NCI-H748 treated with DMSO at 0.1 percent for 48 hours (cell line): ENCODE measurements around the gene PRKAR1A.
"Not testable (repeated sequence)": the region's sequence is repeated elsewhere in the genome, so short reads cannot be mapped to it uniquely, and the experiment has no call there.

ENCODE experiments used
- DNase-seq: peaks from one replicate; lab custom pipeline; 2025; lab: John Stamatoyannopoulos, UW

PRKAR1A gene

DNA sequence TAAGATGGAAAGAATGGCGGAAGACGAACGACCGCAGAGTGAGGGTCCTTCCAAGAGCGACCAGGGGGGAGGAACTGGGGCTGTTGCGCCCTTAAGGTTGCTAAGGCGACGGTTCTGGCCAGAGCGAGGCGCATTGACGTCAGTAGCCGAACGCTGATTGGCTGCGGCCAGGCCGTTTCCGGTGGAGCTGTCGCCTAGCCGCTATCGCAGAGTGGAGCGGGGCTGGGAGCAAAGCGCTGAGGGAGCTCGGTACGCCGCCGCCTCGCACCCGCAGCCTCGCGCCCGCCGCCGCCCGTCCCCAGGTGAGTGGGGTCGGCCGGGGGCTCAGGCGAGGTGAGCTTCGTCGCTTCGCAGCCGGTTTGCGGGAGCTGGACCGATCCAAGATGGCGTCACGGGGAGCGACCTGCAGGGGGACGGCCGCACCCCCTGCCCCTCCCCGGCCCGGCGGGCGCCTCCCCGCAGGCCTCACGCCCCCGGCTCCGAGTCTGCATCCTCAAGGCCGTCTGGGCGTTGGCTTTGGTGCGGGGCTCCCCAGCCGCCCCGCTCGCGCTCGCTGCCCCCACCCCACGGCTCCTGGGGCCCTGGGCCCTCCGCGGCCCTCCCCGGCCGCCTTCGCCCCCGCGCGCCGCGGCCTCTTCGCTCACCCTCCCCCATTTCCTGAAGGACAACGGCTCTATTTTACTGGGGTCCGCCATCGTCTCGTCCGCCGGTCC lies at the start of gene PRKAR1A:
PRKAR1A (plus strand) TSS at position 184 of the 713 bp plus-strand sequence. CDS start 2,970 bp downstream, outside the sequence.
- DNase-seq: peak; percentile 90

DNA sequence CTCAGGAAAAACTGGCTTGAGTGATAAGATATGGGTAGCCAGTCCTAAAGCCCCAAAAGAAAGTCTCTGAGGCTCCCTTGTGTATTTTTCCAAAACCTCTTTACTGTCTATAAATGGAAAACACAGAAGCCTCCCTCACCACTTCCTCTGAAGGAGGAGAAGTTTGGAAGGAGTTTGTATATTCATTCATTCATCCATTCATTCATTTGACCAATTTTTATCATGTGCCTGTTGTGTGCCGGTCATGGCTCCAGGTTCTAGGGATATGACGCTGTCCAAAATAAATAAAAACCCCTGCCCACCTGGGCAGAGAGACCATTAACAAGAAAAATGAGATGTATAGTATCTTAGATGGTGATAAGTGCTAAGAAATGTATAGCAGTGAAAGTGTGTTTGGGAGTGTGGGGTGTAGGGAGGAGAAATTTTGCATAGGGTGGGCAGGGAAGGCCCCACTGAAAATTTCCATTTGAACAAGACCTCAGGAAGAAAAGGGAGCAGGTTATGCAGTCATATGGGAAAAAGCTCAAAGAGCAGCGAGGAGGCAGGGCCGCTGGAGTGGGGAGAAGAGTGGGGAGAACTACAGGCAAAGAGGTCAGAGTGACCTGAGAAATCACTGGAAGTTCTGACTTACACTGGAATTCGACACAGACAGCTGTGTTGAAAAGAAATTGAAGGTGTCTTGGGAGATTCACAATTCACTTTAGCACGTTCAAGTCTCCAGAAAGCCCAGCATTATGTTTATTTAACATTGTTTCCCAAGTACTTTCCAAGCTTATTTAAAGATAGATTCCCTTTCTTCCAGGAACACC lies 48.8 kb upstream of the PRKAR1A start:
- no peak for DNase-seq

DNA sequence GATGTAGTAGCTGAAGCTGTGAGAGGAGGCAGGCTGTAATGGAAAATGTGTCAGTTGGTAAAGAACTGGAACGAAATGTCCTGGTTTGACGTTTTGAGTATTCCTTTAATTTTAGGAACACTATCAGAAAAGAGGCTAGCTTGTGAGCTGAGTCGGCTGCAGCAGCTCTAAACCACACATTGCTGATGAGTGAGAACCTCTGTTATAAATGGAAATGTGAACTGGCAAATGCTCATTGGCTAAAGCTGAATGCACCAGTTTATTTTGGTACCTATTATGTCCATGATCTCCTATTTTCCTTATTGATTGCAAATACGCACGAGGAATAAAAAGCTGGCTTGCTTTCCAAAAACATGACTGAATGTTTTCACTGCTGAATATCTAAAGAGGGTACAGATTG lies 43.9 kb upstream of the PRKAR1A start:
- DNase-seq: no peak

DNA sequence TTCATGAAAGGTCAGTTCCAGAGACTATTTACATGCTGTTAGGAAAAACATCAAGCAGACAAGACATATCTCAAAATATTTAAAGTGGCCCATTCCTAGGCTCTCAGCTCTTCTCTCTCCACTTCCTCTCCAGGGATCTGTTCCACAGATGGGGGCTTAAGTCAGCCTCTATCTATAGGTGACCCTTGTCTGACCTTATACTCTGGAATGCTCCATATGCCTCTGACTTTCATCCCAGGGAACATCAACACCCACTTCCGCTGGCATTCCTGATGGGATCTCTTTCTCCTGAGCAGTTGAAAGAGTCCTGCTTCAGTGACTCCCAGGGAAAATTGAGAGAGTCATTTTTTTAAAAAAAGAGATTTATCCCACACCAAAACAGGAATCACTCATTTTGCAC lies 43.4 kb upstream of the PRKAR1A start:
- DNase-seq: no peak

DNA sequence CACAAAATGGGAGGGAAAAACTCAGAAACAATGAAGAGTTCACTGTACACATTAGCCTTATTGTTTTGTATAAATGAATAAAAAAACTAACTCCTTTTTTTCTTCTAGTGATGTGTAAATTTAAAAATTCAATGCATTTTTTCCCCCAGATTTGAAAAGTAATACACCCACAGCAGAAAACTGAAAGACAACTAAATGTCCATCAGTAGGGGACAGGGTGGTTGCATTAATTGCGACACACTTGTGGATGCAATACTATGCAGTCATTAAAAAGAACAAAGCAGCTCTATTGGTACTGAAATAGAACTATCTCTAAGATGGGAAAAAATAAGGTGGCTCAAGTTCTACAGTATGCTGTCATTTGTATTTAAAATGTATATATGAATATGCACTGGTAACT lies 41.3 kb upstream of the PRKAR1A start:
- no peak for DNase-seq

DNA sequence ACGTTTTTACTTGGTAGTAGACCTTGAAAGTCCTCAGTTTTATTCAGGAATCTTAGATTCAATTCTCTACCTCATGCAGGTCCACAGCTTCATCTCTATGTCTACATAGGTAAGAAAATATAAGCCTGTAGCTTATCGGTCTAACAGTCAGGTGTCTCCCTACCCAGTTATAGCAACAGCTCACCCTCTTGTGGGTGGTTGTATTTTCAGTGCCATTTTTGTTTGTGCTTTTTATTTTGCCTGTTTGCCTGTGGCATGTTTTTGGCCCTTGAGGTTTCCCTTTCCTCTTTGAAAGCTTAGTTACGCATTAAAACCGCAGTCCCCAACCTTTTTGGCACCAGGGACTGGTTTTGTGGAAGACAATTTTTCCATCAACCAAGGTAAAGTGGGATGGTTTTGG lies 31.3 kb upstream of the PRKAR1A start:
- no peak for DNase-seq

DNA sequence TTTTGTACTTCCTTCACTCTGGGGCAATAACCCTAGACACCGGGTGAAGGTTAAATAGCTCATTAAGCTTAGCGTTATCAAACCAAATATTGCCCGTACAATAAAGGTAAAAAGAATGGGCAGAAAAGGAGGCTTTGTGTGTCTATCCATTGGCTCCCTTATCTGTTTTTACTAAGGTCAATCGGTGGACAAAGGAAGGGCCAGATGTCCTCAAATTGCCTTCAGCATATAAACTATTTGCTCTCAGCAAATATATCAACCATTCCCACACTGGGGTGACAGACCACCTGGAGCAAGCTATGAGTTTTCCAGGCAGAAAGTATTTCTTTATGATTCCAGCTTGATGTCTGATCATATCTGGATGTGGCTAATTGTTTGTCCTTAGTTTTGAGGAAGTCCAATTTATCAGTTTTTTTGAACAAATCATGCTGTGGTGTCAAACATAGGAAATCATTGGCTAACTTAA lies 29.6 kb upstream of the PRKAR1A start:
- no peak for DNase-seq

DNA sequence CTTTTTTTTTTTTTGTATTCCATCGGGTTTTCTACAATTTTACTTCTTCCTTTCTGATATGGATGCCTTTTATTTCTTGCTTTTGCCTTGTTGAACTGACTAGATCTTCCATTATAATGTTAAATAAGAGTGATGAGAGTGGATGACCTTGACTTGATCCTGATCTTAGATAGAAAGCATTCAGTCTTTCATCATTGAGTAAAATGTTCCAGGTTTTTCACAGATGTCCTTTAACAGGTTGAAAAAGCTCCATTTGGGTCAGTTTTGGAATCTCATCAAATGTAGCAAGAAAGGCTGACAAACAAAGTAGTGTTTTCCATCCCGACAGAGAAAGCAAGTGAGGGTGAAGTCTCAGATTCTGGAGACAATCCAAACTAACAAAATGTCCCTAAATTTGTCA lies 27.8 kb upstream of the PRKAR1A start:
- no peak for DNase-seq

DNA sequence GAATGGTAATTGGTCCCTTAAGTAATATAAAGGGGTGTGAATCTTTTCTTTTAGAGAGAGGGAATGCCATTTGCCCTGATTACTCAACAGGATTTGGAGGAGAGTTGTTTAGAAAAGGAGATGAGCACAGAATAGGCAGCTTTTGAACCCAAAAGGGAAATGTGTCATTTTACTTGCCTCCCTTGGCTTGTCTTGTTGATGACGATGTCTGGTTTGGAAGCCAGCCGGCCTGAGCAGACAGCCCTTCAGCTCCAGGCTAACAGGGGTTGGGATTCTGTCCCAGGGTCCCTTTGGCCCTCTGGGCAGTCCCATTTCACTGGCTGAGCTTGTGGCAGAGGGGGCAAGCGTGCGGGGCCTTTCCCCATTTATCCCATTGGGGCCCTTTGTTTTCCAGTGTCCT lies 22.3 kb upstream of the PRKAR1A start:
- no peak for DNase-seq

DNA sequence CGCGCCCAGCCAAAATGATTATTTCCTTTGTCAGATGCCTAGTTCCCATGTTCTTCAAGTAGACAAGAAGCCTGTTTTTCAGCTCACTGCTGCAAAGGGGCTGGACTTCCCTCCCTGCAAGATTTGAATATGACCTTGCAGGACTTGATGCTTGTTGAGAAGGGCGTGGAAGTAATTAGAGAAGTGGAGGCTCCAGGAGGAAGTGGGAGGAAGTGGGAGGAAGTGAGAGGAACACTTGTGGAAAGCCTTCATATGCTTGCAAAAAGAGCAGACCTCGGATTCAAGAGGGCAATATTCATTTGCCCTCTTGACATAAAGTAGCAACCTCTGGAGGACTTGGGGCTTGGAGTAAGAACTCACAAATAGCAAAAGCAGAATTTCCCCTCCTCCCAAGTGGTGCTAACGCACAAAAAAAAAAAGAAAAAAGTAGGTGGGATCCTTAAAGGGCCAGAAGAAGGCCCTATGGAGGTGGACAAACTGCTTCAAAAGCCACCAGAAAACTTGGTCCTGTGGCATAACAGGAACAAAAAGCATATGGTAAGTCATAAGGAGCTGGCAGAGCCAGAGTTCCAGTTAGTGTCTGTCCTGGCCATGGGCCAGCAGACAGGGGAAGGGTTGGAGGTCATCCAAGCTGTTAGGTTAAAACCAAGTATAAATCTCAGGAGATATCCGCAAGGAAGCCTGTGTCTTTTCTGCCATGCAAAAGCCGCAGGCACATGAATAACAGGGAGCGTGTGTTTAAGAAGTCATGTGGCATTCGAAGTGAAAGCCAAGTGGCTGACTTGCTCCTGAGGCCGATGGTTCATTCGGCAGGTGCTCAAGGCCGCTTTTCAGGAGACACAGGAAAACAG lies 20.6 kb upstream of the PRKAR1A start:
- DNase-seq: no peak

DNA sequence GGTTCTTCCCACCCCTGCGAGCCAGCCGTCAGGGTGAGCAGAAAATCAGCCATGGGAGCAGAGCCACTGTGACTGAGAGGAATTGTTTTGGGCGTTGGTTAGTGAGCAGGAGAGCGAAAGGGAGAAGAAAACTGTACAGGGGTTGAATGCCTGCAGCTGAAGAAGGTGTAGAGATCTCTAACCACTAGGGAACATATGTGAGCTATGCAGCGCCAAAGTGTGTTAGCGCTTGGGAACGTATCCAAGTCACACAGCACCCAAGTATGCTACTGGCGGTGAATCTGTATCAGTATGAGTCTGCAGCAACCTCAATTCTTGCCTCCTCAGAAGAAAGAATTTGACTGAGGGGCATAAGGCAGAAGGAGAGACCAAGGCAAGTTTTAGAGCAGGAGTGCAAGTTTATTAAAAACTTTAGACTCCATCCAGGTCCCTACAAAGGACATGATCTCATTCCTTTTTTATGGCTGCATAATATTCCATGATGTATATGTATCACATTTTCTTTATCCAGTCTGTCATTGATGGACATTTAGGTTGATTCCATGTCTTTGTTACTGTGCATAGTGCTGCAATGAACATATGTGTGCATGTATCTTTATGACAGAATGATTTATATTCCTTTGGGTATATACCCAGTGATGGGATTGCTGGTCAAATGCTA lies 19.7 kb upstream of the PRKAR1A start:
- DNase-seq: not testable (repeated sequence)

DNA sequence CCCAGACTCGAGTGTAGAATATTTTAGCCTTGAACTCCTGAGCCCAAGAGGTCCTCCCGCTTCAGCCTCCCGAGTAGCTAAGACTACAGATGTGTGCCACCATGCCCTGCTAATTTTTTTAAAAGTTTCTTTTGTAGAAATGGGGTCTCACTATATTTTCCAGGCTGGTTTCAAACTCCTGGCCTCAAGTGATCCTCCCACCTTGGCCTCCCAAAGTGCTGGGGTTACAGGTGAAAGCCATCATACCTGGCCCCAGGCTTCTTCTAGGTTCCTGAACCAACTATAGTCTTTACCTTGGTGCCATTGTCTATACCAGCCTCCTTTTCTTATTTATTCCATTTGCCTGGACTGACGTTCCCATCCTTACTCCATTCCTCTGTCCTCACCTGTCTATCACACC lies 17.1 kb upstream of the PRKAR1A start:
- no peak for DNase-seq

DNA sequence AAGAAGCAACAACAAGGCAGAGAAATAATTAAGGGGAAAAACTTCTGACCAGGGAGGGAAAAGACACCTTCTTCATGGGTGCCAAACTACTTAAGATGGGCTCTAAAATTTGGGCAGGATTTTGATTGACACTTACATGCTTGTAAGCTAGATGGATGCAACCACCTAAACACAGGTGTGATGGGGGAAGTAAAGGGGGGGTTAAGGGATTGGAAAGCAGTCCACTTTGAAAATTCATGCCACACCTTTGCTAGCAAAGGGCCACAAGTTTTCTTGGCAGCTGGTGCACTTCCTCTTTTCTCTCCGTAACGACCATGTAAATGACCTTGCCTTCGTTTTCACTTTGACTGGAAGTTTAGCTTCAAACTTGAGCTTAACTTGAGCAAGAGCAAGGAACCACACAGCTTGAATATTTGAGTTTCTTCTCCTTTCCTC lies 14.3 kb upstream of the PRKAR1A start:
- DNase-seq: no peak

DNA sequence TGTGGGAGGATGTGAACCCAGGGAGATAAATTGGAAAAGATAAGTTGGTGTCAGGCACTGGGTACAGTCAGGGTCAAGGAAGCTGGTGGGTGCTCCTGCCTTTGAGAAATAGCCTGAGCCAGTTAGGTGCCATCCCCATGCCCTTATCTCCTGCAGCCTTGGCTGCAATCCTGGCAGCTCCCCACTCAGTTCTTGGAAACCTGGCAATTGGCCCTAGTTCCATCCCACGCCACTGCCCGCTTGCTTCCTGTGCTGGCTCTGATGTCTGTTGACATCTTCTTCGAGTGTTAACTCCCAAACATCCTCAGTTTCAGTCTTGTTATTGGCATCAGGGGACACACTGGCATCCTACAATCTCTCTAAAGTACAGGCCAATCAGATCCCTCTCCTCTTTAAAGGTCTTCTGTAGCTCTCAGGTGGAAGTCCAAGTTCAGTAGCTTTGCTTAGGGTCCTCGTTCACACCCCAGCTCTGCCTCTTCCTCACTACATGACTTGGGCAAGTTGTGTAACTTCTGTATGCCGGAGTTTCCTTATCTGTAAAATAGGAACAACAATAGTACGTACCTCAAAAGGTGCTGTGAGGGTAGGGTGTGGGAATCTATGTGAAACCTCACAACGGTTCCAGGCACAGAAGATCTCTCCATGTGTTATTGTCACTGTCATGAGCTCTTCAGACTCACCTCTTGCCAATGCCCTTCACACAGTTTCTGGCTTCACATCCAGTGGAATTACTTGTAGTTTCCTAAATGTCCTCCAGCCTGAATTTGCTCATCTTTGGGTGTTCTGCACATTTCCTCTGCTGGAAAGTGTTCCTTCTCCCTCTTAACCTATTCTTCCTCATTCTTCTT lies 13.5 kb upstream of the PRKAR1A start:
- no peak for DNase-seq

DNA sequence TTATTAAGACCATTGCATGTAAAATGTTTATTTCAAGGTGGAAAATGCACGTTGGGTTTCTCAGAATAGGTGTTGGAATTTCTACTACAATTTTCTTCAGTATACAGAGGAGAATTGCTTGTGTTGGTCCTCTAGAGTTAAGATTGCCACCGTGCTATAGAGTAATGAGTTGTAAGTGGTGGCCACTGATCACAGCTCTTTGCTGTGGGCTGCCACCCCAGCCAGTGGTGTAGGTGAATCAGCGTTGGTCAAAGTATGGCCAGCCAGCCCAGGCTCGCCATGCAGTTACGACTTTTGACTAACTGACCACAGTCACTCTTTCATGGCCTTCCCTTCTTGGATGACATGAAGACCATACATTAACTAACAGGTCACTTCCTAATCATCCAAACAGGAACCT lies 12.6 kb upstream of the PRKAR1A start:
- DNase-seq: no peak

DNA sequence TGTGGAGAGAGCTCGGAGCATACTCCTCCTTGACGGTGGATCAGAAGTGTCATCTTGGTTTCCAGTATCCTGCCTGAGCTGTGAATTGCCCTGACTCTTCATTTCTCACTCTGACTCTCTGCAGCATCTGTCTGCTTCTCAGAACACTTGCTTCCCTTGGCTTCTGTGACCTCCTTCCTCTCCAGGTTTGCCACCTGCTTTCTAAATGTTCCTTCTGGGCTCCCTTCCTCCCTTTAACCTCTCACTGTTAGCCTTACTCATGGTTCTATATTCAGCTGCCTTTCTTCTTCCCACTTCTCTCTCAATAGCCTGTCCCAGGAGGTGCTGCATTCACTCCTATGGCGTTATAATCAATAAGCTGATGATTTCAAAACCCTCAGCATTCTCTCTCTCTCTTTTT lies 11.2 kb upstream of the PRKAR1A start:
- DNase-seq: no peak

DNA sequence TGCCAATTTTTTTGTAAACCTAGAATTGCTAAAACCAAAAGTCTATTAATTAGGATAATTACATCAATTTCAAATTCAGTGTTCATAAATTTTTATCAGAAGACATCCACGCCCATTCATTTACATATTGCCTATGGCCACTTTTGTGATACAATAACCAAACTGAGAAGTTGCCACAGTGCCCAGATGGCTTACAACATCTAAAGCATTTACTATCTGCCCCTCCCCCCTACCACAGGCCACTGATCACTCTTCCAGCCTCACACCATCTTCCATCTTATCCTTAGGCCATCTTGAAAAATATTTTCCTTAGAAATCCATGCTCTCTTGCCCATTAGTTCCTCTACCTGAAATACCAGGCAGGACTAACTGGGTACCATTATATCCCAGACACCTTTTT lies 6.3 kb upstream of the PRKAR1A start:
- no peak for DNase-seq

DNA sequence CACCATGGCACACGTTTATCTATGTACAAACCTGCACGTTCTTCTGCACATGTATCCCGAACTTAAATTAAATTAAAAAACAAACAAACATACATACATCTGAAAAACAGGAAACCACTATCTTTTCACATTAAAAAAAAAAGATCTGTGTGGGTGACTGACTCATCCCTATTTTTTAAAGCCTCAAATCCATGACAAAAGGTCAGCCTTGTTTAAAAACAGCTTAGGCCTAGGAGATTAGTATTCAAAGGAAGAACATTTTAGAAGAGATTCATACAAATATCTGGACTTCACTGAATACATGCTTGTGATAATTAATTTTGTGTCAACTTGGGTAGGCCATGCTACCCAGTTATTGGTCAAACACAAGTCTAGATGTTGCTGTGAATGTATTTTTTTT lies 4.7 kb upstream of the PRKAR1A start:
- no peak for DNase-seq

DNA sequence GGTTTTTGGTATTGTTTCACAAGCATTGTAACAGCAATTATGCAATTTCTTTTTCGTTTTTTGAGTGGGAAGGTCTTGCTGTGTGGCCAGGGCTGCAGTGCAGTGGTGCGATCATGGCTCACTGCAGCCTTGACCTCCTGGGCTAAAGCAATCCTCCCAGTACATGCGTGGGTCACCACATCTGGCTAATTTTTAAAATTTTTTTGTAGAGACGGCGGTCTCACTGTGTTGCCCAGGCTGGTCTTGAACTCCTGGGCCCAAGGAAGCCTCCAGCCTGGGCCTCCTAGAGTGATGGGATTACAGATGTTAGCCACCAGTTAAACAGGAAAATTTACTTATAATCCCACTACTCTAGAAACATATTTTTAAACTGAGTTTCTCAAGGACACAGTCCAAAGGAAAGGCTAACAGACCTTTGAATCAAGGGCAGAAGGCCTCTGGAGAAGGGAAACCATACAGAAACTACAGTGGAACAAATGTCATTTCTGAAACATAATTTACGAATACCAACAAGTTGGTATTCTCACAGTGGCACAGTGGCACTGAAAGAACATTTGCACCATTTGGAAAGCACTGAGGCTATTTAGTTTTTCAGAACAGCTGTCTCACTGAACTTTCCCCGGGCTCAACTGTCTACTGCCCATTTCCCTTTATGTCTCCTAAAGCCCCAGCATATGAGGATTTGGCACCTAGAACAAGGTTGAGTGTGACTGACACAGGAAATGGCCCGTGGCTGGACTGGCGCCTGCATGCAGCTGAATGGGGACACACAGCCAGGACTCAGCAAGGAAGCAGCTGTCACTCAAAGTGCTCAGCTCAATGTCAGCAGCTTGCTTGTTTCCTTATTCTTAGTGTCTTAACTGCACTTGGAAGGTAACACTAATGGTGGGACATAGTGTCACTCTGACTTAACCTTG lies 2.8 kb upstream of the PRKAR1A start:
- DNase-seq: no peak

DNA sequence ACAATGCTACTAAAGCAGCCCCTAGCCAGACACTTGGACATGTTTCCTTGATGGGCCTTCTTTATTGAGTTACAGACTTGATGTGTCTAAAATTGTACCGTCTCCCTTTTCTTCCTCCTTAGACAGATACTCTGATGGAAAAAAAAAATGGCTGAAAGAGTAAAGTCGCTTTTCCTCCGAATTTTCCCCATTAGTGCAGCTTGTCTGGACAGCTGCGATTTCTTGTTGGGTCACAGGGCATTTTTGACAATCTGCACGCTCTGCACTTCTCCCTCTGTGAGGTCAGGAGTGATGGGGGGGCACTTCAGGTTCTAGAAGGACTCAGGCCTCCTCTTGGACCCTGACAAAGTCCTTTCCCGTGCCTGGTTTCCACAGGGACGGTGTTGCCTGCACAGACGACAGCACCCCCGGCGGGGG lies 968 bp upstream of the PRKAR1A start:
- DNase-seq: no peak
